GM23338 (cell line): ENCODE measurements around the gene STARD8. TPM values are rescaled to one million over a fixed set of nuclear protein-coding genes. Genes with fewer than 3 reads are reported as not detected.

Experiments used
- ATAC-seq: fragments of 200-7000 bp; cut with Tn5 transposase; 3 replicates; pipeline ENCODE4 v1.9.1; 2020
- DNase-seq: peaks from one replicate; pipeline ENCODE4 v3.0.0-alpha.2; 2015; ENCODE audit warnings: low spot score
- H2AFZ ChIP-seq: fragments of 200-600 bp; sonication (generic); 2 replicates; pipeline ENCODE4 v1.8.0; 2016; ENCODE audit warnings: antibody characterized with exemption, mild to moderate bottlenecking, moderate library complexity
- H3F3A ChIP-seq: fragments of 200-600 bp; sonication (generic); replicated peaks from 2 replicates; pipeline ENCODE4 v1.8.0; 2017; ENCODE audit warnings: antibody characterized with exemption, mixed run types, low read depth
- H3K27ac ChIP-seq: fragments of 200-600 bp; sonication (generic); 2 replicates; pipeline ENCODE4 v1.6.1; 2016; ENCODE audit warnings: low read depth
- H3K27me3 ChIP-seq: fragments of 200-600 bp; sonication (generic); 2 replicates; pipeline ENCODE4 v1.8.0; 2016; ENCODE audit warnings: mild to moderate bottlenecking, mixed run types, moderate library complexity; ENCODE audit not compliant: insufficient read depth
- H3K36me3 ChIP-seq: fragments of 200-600 bp; sonication (generic); 2 replicates; pipeline ENCODE4 v1.8.0; 2016; ENCODE audit warnings: mild to moderate bottlenecking; ENCODE audit not compliant: insufficient read depth
- H3K4me1 ChIP-seq: fragments of 200-600 bp; sonication (generic); 2 replicates; pipeline ENCODE4 v1.8.0; 2016; ENCODE audit warnings: mild to moderate bottlenecking, moderate library complexity; ENCODE audit not compliant: insufficient read depth
- H3K4me2 ChIP-seq: fragments of 200-600 bp; sonication (generic); 2 replicates; pipeline ENCODE4 v1.7.1; 2017; ENCODE audit warnings: mixed run types
- H3K4me3 ChIP-seq: fragments of 200-600 bp; sonication (generic); 2 replicates; pipeline ENCODE4 v1.6.1; 2016; ENCODE audit warnings: mixed run types
- H3K79me2 ChIP-seq: fragments of 200-600 bp; sonication (generic); replicated peaks from 2 replicates; pipeline ENCODE4 v1.8.0; 2017; ENCODE audit warnings: mild to moderate bottlenecking; ENCODE audit not compliant: insufficient read depth
- H3K9me2 ChIP-seq: fragments of 200-600 bp; sonication (generic); 2 replicates; pipeline ENCODE4 v1.8.0; 2017; ENCODE audit not compliant: insufficient read depth
- H4K20me1 ChIP-seq: fragments of 200-600 bp; sonication (generic); replicated peaks from 2 replicates; pipeline ENCODE4 v1.8.0; 2017; ENCODE audit warnings: mild to moderate bottlenecking; ENCODE audit not compliant: insufficient read depth
- H3K27ac Mint-ChIP-seq: 2 replicates; pipeline ENCODE4 v1.8.0; 2020; ENCODE audit warnings: inconsistent platforms, mild to moderate bottlenecking, moderate library complexity, mixed read lengths
- H3K27me3 Mint-ChIP-seq: 3 replicates; pipeline ENCODE4 v1.8.0; 2022; ENCODE audit warnings: low read depth, mild to moderate bottlenecking, moderate library complexity, mixed read lengths, inconsistent platforms; ENCODE audit not compliant: insufficient read depth, poor library complexity
- H3K36me3 Mint-ChIP-seq: 3 replicates; pipeline ENCODE4 v1.8.0; 2021; ENCODE audit warnings: low read depth, mild to moderate bottlenecking, inconsistent platforms, moderate library complexity, mixed read lengths
- H3K4me1 Mint-ChIP-seq: 3 replicates; pipeline ENCODE4 v1.8.0; 2020; ENCODE audit warnings: mild to moderate bottlenecking, inconsistent platforms, mixed read lengths
- H3K4me3 Mint-ChIP-seq: 3 replicates; pipeline ENCODE4 v1.8.0; 2021; ENCODE audit warnings: moderate library complexity, mild to moderate bottlenecking, inconsistent platforms, mixed read lengths
- H3K9me3 Mint-ChIP-seq: 3 replicates; pipeline ENCODE4 v1.8.0; 2020; ENCODE audit warnings: moderate library complexity, mild to moderate bottlenecking, inconsistent platforms, mixed read lengths
- CREB1 ChIP-seq: fragments of 250-450 bp; sonication (Bioruptor Pico); IDR thresholded peaks from 2 replicates; pipeline ENCODE4 v1.5.0; 2020; ENCODE audit warnings: low read depth, mild to moderate bottlenecking, moderate library complexity
- EZH2 ChIP-seq: fragments of 200-600 bp; sonication (generic); IDR thresholded peaks from one replicate; pipeline ENCODE4 v1.8.0; 2017; ENCODE audit warnings: antibody characterized with exemption, mild to moderate bottlenecking, low read depth; ENCODE audit not compliant: unreplicated experiment
- JUNB ChIP-seq: IDR thresholded peaks from one replicate; pipeline ENCODE4 v1.6.1; 2016; ENCODE audit warnings: antibody characterized with exemption; ENCODE audit not compliant: unreplicated experiment
- NANOG ChIP-seq: IDR thresholded peaks from 2 replicates; pipeline ENCODE4 v1.6.1; 2016; ENCODE audit warnings: antibody characterized with exemption, borderline replicate concordance
- STAT1 ChIP-seq: IDR thresholded peaks from one replicate; pipeline ENCODE4 v1.6.1; 2016; ENCODE audit warnings: antibody characterized with exemption; ENCODE audit not compliant: unreplicated experiment
- ZNF331 ChIP-seq: fragments of 250-450 bp; sonication (Bioruptor Pico); IDR thresholded peaks from 2 replicates; pipeline ENCODE4 v1.5.0; 2020; ENCODE audit warnings: low read depth, mild to moderate bottlenecking, moderate library complexity
- polyA plus RNA-seq: library from polyadenylated mRNA; unstranded; fragments of >200 nt; fragmentation: Nextera tagmentation; extraction: Ambion mirVana; gene quantifications from 2 replicates; pipeline ENCODE4 v1.2.1, GENCODE V29; 2016
- small RNA-seq: library from RNA; depleted of rRNA; stranded (forward); fragments of <200 nt; gene quantifications from one replicate; pipeline ENCODE3, GENCODE V24; 2014; ENCODE audit warnings: low replicate concordance
- total RNA-seq: library from RNA; depleted of rRNA; stranded (reverse); fragments of >200 nt; shearing (Covaris generic); gene quantifications from 2 replicates; pipeline ENCODE4 v1.2.3, GENCODE V29; 2014; rRNA removed
- TF ChIP-seq, protein P1 (sequence below): IDR thresholded peaks from 2 replicates; pipeline ENCODE4 v1.6.1; 2016; ENCODE audit warnings: antibody characterized with exemption

STARD8 gene
- total and polyA plus RNA-seq, 2 experiments from 2014 or later: 0.74 to 5.6 TPM

DNA sequence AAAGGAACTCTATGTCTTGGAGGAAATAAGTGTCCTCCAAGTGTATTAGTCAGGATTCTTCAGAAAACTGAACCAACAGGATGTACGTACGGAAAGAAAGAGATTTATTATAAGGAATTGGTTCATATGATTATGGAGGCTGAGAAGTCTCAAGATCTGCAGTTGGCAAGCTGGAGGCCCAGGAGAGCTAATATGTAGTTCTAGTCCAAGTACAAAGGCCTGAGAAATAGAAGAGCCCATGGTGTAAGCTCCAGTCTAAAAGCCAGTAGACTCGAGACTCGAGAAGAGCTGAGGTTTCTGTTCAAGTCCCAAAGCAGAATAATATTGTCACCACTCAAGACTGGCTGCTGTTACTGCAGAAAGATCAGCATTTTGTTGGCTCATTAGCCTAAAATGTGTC lies 116.0 kb downstream of the STARD8 start:
- Histone ChIP-seq H3K79me2 (no peaks in the 10 kb centered on the region), H3K9me2 (no peaks in the 10 kb centered on the region), H3K36me3 (no peaks in the 10 kb centered on the region), H3K4me2 (no peak overlapping the region), H4K20me1 (no peaks in the 10 kb centered on the region), H3K4me3 (no peak overlapping the region), H3K27ac (no peak overlapping the region), H3K4me1 (no peaks in the 10 kb centered on the region), H3K27me3 (no peaks in the 10 kb centered on the region), H2AFZ (no peak overlapping the region), H3F3A (no peaks in the 10 kb centered on the region)
- Mint-ChIP-seq H3K36me3 (no peaks in the 10 kb centered on the region), H3K27me3 (no peaks in the 10 kb centered on the region), H3K4me1 (no peaks in the 10 kb centered on the region), H3K9me3 (no peaks in the 10 kb centered on the region), H3K27ac (no peak overlapping the region), H3K4me3 (no peak overlapping the region)
- ATAC-seq: no peak
- TF ChIP-seq, protein P1, sequence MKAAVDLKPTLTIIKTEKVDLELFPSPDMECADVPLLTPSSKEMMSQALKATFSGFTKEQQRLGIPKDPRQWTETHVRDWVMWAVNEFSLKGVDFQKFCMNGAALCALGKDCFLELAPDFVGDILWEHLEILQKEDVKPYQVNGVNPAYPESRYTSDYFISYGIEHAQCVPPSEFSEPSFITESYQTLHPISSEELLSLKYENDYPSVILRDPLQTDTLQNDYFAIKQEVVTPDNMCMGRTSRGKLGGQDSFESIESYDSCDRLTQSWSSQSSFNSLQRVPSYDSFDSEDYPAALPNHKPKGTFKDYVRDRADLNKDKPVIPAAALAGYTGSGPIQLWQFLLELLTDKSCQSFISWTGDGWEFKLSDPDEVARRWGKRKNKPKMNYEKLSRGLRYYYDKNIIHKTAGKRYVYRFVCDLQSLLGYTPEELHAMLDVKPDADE: no peak
- TF ChIP-seq CREB1: no peak
- no peak for TF ChIP-seq ZNF331 (CRISPR knock-in tag)
- no peak for TF ChIP-seq EZH2
- TF ChIP-seq NANOG: no peak
- TF ChIP-seq STAT1: no peak
- no peak for TF ChIP-seq JUNB
- no peak for DNase-seq

Small RNA genes lying within 50 kb of the gene (small RNA-seq; reads per million reads assigned to genes)
- gene COX6CP12: not detected

Other genes with a start within 250 kb of the STARD8 start
- gene OPHN1, start 214.2 kb upstream of the STARD8 start, total RNA-seq: 3.8 and 3.9 TPM in 2 replicates
- gene OPHN1, start 214.2 kb upstream of the STARD8 start, polyA plus RNA-seq: 2.2 and 2.9 TPM in 2 replicates
- gene YIPF6, start 148.6 kb upstream of the STARD8 start, total RNA-seq: 34.6 and 37.1 TPM in 2 replicates
- 26.1 and 40.5 TPM in 2 replicates for gene YIPF6, start 148.6 kb upstream of the STARD8 start, polyA plus RNA-seq
- gene EFNB1, start 181.4 kb downstream of the STARD8 start, total RNA-seq: 2.7 and 5.7 TPM in 2 replicates
- 1.3 TPM in 2 replicates for gene EFNB1, start 181.4 kb downstream of the STARD8 start, polyA plus RNA-seq